Right forelimb (tissue), 1 donor: ENCODE measurements around the gene STOML2.

Experiments
- DNase-seq: peaks from one replicate; pipeline ENCODE4 v3.0.0-alpha.2; 2018

The STOML2 gene

DNA sequence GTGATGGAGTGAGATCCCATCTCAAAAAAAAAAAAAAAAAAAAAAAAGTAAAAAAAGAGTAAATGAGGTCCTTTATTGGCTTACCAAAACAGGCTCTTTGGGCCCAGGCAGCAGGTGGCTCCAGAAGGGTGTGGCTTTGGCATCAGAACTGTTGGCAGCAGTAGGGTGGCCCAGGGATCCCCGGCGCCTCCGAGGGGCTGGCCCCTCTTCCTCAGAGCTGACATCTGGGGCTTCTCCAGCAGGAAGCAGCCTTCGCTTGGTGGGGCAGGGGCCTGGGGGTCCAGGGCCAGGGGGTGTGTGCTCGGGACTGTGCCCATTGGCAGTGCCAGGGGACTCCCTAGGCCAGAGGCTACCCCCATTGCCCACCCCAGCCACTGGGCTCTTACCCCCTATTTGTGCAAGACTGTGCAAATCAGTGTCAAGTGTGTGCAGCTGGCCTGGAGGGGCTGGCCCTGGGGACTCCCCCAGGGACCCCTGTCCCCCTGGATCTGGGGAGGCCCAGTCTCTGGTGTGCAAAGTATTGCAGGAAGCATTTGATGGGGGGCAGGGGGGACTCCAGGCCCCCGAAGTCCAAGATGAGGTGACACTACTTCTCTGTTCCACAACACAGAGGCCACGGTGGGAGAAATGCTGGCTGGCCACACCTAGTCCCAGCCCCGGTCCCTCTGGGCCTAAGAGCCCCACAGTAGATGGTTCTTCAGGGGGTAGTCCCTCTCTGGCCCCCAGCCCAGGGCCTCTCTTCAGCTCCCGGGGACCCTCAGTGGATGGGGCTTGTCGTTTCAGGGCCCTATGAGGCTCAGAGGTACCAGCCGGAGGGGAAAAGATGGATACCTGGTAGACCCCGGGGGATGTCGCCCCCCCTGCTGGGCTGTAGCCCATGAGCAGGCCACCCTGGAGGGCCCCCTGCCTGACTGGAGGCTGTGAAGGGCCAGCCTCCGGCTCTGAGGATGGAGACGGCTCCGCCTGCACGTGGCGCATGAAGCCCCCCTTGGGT, 4.7 kb upstream of the STOML2 start:
- DNase-seq, result no peak

DNA sequence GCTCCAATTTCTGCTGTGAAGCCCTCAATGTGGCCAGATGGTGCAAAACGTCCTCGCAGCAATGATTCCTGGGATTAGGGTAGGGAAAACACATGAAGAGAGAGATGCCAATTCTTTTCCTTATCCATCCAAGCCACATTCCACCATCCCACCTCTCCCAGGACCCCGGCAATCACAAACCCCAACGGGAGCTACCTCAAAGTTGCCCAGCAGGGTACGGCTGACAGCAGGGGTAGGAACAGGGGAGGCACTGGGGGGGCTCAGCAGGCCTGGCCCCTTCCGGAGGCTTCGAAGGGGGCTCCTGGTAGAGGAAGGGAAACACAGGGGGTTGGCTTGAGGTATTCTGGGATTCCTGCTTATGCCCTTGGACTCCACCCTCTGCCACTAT, 3.4 kb upstream of the STOML2 start:
- no peak for DNase-seq

DNA sequence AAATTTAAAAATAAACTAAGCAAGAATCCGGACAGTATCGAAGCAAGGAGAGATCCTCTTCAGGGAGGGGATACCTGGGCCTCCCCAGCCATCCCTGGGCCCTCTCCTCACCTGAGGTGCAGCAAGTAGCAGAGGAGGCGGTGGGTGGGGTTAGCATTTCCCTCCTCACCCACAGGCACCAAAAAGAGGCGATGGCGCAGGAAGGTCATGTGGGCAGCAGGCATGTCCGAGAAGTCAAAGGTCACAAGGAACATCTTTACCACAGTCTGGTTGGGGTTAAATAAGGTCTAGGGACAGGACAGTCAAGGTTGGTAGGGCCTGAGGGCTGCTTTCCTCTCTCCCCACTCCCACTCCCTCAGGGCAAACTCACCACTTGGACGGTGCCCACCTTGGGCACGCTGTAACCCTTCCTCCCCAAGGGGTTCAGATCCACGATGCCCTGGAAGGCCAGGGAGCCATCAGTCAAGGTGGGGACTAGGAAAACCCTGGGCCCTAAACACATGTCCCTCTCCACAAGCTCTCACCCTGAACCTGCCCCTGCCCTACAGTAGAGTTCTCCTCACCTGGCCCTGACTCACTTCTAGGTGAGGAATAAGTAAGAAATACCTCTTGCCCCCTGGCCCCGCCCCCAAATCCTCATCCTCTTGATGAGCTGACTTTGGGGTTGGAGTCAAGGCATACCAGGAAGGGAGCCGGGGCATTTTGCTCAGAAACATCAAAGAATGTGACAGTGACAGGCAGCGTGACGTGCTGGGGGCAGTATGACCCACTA, 2.8 kb upstream of the STOML2 start:
- no peak for DNase-seq

DNA sequence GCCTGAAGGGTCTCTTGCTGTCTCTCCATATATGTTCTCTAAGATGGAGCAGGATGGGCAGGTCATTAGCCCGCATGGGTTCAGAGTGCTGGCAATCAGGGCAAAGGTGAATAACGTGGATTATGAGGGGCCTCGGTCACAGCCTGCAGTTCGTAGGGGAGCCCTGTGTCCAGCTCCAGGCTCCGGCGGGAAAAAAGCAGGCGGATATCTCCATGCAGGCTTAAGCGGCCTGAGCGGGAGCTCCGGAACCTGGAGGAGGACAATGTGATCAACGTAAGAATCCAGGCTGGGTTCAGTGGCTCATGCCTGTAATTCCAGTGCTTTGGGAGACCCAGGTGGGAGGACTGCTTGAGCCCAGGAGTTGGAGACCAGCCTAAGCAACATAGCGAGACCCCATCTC, 2.2 kb upstream of the STOML2 start:
- DNase-seq, result no peak

DNA sequence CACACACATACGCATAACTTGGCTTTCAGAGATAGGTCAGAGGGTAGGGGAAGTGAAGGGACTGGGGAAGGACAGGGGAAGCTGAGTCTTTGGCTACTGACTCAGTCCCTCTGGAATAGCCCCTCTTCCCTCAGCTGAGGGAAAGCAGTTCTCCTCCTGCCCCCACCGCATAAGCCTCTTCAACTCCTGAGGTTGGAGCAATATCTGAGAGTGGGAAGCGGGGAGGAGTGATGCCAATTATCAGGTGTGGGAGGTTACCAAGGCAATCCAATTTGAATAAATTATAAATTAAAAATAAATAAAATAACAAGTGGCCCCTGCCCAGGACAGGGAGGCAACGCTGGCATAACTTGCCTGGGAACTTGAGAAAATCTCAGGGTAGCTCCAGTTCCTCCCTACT, 1.7 kb upstream of the STOML2 start:
- DNase-seq, result no peak

DNA sequence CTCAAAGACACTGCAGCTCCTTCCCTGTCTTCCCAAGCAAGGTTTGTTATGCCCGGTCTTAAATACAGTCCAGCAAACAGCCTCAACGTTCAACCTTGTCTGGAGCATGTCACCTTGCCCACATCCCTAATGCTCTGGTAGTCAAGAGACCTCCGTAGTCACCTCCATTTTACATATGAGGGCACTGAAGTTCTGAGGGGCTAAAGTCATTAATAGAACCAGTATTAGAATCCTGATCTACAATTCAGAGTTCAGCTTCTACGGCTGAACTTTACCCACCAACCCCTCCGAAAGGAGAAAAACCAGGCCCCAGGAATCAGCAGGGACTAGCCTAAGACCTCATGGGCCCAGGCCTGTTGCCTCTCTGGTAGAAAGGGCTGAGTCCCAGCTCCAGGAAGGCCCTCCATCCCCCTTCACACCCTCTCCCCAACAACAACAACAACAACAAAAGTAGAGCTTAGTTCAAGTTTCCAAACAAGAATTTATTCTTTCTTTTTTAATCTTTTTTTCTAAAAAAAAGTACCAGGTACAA, 795 bp upstream of the STOML2 start:
- no peak for DNase-seq

DNA sequence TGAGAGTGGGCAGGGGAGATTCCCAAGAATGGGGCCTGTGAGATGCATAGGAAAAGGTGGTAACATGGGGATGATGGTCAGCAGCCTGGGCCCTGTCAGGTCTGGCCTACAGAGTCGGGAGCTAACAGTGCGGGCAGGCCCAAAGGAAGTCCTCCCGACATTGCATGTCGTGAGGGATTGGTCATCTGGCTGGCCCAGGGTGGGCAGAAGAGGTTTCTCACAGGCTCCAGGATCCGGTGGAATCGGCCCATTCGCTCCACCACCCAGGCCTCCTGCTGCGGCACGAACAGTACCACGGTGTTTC, 514 bp downstream of the STOML2 start:
- DNase-seq, result no peak

DNA sequence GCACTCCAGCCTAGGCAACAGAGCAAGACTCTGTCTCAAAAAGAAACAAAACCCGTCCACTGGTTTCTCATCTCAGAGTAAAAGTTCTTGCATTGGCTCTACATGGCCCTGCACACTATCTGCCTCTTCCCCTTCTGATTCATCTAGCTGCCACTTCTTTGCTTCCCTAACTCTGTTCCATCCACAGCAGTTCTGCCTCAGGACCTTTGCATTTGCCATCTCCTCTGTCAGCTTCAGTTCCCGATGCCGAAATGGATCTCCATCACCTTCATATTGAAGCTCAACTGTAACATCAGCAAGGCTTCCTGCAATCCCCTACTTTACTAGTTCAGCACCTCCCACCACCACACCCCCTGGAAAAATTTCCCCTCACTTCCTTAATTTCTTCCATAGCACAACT, 5.4 kb downstream of the STOML2 start:
- DNase-seq, result no peak

DNA sequence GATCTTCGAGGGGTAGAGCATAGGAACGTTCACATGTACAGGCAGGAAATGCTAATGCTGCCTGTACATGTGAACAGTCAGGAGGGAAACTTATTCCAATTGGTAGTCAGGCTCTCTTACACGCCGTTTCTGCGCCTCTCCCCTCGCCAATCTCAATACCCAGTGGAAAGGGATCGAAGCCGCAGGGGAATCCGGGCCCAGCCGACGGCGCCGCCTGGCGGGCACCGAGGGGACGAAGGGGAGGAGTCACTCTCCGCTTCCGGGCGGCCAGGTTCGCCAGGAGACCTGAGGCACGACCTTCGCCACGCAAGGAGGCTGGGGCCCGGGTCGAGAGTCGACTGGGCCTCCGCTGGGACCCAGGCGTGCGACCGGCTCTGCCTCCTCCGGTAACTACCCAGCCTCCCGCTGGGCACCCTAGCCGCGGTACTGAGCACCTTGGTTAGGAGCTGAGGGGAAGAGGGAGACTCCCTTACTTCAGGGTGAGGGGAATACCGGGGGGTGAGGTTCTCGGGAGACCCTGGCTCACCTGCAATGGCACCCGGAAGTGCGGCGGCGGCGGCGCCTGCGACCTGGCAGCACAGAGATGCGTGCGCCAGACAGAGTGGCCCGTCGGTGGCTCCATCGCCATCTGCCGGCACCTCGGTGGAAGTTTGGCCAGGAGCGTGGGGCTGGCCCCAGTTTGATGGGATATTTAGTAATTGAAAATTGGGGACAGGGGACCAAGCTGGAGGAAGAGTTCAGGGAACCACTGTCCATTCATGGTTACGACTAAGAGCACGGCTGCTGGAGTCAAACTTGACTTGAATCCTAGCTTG, 6.7 kb downstream of the STOML2 start, which contains the start of gene PIGO:
TSS of gene PIGO (minus strand) at position 557 of the 815 bp plus-strand sequence. CDS start 1,026 bp downstream, outside the sequence.
- peak; percentile 91 for DNase-seq

DNA sequence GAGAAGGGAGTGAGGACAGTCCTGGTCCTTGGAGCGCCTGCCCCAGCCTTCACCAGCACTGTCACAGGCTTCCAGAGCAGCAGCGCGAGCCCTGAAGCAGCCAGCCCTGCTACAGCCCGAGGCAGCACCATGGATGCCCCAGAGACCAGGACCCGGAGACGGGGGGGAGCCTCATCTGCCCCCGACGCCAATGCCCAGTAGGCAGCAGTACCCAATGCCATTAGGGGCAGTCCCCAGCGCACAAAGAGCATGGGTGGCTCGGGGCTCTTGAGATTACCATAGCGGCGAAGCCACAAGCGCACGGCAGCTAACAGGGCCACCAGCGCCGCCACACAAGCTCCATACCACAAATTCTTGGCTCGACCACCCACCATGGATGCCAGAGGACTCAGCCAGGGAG, 11.4 kb downstream of the STOML2 start:
- no peak for DNase-seq

DNA sequence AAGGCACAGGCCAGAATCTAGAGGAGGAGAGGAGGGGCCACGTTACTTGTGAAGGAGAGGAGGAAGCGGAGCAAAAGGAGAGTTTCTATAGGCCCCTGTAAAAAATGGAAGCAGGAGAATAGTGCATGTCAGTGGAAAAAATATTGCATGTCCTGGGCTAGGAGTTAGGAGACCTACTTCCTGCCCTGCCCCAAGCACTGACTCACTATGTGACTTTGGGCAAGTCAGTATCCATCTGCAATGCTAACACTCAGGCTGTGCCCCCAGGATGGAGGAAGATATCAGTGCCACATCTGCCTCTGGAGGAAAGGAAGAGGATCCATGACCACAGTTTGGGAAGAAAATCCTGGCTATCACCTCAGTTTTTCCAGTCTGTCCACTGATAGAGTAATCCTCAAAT, 13.5 kb downstream of the STOML2 start:
- DNase-seq, result no peak

DNA sequence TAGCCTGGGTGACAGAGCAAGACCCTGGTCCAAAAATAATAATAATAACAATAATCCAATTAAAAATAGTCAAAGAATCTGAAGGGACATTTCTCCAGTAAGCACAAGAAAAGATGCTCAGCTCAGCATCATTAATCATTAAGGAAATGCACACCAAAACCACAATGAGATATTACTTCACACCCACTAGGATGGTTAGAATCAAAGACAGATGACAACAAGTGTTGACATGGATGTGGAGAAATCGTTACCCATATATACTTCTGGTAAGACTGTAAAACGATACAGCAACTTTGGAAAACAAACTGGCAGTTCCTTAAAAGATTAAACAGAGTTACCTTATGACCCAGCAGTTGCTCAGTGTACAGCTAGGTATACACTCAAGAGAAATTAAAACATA, 17.9 kb downstream of the STOML2 start:
- DNase-seq, result no peak

DNA sequence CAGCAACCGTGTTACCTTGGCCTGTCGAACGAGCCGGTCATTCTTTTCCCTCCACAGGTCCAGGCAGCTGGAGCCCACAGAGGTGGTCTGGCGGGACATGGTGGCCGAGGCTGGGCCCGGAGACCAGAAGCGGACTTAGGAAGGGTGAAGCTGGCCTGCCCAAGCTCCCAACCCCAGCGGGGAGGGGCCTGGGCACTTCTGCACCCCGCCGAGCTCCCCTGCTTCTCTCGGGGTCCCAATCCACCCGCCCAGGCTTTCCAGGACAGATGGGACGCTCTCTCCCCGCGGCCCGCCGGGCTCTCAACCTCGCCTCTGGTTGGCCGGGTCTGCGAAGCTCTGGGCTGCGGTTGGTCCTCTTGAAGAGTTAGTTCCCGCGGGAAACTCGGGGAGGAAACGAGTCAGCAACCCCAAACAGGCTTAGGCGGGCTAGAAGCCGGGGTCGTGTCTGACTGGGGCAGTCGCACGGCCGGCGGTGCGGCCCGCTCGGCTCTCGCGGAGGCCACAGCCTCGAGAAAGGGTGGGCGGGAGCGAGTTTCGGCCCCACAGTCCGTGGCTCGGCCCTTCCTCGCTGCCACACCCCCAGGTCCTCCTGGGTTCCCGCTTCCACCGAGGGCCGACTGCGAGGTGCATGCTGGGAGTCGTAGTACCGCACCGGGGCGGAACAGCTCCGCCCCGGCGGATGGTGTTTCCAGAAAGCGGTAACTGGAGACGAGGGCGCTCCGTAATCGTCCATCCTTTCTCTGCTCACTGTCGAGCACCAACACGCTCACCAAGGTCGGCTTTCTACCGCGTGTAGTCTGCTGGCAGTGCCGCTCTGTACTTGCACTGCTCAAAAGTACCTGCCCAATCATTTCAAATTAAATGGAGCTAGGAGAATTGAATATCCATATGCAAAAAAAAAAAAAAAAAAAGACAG, 23.2 kb downstream of the STOML2 start, which contains the start of gene FANCG:
TSS of gene FANCG (minus strand) at position 517 of the 916 bp plus-strand sequence. CDS start at position 99, 418 bp downstream.
- peak; percentile 95 for DNase-seq

DNA sequence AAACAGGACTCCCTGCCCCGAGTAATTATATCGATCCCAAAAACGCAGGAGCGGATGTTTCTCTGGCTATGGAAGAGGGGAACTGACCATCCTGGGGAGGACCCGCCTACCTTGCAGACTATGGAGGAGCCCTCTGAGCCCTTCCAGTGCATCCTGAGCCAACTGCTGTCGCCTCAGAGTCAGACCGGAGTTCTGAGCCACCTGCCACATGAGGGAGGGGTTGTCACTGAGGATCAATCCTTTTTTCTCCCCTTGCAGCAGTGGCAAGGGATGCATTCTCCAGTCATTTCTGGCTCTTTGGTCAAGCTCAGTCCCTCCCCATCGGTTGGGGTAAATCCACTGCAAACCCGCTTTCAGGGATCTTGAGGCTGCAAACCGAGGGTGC, 23.9 kb downstream of the STOML2 start:
- DNase-seq, result no peak

DNA sequence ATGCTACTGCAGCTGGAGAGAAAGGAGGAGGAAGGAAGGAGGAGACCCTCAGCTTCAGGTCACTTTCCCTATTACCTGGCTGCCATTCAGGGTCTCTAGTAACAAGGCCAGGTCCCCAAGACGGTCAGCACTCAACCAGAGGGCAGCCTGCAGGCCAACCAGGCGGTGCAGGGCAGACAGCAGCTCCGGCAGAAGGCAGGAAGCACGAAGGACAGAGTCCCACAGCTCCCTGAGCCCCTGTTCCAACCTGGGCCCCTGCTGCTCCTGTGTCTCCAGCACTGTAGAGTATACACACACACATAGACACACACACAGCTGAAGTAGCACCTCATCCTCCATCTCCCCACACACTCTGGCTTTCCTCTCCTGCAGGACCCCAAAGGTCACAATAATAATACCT, 24.9 kb downstream of the STOML2 start:
- no peak for DNase-seq

DNA sequence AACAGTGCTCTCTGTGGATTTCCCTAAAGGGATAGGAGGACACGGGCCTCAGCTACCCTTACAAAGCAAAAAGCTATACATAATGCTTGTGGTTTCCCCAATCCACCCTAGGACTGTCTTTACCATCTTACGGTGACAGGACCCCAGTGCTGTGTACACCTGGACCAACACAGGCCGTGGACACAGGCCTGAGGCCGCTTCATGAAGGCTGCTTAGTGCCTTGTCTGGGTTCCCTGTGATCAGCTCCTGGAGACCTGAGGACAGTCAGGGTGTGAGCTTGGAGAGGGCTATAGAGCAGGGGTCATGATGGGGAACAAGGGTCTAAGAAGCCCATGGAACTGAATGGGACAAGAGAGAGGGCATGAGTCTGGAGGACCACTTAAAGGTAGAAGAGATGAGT, 26.1 kb downstream of the STOML2 start:
- no peak for DNase-seq

DNA sequence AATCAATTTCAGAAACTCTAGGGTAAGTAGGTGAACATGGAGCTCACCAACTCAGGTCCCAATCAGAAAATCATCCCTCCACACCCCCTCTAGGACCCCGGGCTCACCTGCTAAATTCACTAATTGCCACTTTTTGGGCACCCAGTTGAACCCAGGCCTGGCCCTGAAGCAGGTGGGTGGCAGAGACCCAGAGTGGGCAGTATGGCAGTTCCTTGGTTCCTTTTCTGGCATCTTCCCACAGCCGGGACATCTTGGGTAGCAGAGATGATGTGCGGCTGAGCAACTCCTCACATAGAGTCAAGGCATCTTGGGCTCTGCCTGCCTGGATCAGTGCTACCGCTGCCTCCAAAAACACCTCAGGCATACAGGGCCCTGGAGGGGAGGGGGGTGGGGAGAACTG, 27.6 kb downstream of the STOML2 start:
- DNase-seq, result no peak

DNA sequence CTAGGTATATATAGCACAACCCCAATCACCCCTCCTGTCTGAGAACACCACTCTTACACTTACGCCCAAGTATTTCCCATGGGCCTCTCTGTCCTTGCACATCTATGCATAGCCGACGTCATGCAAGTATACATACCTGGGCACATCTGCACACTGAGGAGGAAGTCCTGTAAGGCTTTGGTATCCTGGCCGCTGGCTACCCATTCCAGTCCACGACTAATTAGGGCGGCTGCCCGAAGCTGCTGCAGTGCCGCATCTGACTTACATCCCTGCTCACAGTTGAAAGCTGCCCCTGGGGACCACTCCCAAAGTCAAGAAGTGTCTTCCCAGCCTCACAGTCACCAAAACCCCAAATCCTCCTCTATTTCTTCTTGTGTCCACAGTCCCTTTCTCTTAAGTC, 28.1 kb downstream of the STOML2 start:
- DNase-seq, result no peak

DNA sequence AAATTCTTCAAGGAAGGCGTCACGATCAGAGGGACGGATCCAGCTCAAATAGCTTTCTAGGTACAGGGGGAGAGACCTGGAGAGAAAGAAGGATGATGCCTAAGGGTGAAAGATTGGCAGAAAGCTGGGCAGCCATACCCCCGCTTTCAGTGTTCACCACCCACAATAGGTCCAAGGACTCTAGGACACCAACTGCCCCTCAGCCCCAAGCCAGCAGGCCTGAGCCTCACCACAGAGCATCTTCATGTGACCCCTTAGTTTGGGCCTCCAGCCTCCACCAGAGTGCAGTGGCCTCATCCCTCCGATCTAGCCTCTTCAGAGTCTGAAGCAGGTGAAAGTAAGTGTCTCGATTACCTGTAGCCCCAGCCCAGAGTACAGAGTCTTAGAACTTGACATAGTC, 28.8 kb downstream of the STOML2 start:
- DNase-seq, result no peak

DNA sequence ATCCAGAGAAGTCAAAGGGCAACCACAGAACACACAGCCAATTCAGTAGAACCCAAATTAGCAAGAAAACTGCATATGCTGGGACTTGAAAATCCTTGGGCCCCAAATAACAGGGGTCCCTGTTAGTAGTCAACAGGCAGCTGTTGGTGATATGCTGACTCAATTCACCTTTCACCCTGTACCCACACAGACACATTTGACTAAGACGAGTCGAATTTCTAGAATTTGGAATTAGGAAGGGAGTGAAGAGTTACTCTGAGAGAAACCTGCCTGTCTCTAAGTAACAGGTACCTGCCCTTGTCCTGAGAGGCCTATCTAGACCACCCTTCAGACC, 29.7 kb downstream of the STOML2 start:
- no peak for DNase-seq

DNA sequence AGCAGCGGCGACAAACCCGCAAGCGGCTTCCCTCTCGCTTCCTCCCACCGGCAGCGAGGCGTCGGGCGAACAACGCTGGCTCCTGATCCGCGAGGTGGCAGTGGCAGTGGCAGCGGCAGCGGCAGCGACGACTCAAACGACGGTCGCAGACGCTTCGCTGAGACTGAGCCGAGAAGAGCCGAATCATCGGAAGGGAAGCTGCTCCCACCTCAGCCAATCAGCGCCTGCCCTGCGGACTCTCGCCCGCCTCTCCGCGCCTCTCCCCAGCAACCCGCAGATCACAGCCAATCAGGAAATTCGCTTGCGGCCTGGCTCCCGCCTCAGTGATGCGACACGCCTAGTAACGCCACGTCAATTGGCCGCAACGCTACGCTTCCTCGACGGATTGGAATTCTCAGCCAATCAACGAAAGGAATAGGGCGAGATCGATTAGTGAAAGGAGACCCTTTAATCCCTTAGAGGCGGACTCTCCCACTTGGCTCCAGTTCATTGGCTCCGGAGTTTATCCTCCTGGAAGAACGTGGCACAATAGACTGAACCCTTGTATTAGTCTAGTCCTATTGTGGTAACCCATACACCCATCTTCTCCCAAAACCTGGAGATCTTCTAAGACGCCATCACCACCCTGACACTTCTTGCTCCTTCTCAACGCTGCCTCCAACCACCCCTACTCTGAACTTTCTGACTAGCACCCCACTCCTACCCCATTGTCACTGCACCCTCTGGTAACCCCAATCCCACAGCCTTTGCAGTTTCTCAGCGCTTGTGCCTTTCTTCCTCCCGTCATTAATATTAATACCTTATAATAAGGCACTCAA, 30.3 kb downstream of the STOML2 start, which contains the start of gene VCP:
TSS of gene VCP (minus strand) at position 165 of the 818 bp plus-strand sequence. CDS start 272 bp downstream, outside the sequence.
- DNase-seq, result peak; percentile 97
